Activated gamma-delta T cell treated with anti-CD3 and anti-CD28 coated beads, Interleukin-2, amount 50 U/mL, for 16 hours (primary cell): ENCODE data around the gene BARX2.
A peak's percentile ranks its signal among the peaks of the same experiment; 100 is the strongest.
"Not testable (repeated sequence)": the region's sequence is repeated elsewhere in the genome, so short reads cannot be mapped to it uniquely, and the experiment has no call there.

Experiments used
- DNase-seq: peaks from one replicate; pipeline ENCODE4 v3.0.0-alpha.2; 2020; ENCODE audit warnings: low read depth

BARX2 gene, protein sequence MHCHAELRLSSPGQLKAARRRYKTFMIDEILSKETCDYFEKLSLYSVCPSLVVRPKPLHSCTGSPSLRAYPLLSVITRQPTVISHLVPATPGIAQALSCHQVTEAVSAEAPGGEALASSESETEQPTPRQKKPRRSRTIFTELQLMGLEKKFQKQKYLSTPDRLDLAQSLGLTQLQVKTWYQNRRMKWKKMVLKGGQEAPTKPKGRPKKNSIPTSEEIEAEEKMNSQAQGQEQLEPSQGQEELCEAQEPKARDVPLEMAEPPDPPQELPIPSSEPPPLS

DNA sequence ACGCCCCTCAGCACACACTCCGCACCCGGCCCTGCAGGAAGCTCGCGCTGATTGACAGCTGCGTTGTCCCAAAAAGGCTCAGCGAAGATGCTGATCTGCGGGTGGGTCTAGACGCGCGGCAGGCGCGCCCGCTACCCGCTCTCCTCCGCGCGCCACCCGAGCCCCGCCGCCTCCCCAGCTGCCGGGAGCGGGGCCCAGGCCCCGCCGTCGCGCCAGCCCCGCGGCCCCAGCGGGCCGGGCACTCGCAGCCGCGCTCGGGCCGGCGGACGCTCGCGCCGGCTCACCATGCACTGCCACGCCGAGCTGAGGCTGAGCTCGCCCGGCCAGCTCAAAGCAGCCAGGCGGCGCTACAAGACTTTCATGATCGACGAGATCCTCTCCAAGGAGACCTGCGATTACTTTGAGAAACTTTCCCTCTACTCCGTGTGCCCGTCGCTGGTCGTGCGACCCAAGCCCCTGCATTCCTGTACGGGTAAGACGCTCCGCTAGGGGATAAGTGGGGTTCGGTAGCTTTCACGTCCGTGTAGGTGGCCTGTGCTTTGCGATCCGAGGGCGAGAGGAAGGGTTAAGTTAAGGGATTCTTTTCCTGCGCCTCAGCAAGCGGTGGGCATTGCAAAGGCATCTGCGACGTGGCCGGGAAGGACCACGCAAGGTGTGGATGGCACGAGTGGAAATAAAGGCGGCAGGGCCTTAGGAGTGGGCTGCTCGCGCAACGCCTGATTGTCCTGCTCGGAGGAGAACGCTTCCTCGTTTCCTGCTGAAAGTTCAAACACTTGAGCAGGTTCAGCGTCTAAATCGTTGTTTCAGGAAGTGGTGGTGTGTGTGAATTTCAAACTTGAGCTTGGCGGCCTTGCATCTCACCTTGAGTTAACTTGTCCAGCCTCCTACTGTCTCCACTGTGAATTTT, at the start of gene BARX2:
Gene BARX2 (plus strand): TSS at position 98 of the 907 bp plus-strand sequence. CDS start 188 bp downstream, at position 286.
- DNase-seq, result no peak

DNA sequence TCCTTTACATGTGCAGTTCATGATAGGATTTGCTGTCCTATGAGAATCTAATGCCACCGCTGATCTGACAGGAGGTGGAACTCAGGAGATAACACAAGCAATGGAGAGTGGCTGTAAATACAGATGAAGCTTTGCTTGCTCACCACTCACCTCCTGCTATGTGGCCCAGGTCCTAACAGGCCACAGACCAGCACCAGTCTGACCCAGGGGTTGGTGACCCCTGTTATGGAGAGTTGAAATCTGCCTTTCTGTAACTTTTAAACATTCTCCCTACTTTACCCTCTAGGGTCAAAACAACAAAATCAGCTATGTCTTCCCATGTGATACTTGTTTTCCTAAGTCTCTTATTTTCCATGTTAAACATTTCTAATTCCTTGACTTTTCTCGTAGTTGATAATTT, 48.7 kb upstream of the BARX2 start:
- DNase-seq, result no peak

DNA sequence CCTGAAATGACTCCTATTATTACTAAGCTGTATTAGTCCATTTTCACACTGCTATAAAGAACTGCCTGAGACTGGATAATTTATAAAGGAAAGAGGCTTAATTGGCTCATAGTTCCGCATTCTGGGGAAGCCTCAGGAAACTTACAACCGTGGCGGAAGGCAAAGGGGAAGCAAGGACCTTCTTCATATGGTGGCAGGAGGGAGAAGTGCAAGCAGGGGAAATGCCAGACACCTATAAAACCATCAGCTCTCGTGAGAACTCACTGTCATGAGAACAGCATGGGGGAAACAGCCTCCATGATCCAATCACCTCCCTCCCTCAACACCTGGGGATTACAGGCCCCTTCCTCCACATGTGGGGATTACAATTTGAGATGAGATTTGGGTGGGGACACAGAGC, 47.9 kb upstream of the BARX2 start:
- DNase-seq, result not testable (repeated sequence)

DNA sequence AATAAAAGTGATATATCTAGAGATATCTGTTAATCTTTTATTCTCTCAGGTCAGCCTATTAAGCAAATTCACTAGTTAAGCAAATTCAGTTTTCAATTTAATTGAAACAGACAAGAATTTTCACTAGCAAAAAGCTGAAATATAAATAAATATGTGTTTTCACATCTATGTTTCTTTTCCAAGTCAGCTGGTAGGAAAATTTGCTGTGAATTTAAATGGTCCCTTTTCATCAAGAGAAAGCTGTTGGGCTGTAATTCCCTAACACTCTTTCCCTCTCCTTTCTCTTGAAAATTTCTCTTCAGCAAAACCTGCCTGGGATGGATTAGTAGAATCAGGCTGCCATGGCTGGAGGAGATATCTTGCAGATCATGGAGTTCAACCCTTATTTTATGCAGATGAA, 46.9 kb upstream of the BARX2 start:
- no peak for DNase-seq

DNA sequence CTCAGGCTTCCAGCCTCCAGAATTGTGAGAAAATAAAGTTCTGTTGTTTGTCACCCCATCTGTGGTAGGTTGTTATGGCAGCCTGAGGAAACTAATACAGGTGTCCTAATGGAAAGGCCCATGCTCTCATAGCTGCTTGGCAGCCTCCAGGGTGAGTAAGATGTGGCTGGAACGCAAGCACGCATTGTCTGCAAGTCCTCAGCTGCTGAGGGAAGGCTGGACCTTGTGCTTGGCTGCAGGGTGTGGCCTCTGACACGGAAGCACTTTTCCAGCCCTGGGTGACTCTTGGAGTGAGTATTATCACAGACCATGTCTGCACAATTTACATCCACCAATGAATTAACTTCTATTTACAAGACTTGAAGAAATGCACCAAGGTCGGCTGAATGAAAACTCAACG, 44.4 kb upstream of the BARX2 start:
- no peak for DNase-seq

DNA sequence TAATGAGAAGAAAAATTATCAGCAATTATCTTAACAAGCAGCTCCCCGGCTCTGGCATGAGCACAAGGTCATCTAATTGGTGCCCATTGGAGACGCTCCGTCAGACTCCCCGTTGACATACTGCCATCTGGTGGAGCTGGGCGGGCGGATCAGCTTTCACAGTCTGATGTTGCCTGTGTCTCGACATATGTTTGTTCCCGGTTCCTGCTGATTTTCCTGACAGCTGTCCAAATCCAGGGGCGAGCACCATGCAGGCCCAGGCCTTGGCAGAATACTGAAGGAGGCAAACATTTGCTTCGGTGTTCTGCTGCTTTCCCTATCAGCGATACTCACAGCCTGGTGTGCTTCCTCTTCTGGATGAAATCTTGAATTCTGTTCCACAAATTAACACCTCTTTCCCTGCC, 43.8 kb upstream of the BARX2 start:
- DNase-seq, result peak; percentile 57

DNA sequence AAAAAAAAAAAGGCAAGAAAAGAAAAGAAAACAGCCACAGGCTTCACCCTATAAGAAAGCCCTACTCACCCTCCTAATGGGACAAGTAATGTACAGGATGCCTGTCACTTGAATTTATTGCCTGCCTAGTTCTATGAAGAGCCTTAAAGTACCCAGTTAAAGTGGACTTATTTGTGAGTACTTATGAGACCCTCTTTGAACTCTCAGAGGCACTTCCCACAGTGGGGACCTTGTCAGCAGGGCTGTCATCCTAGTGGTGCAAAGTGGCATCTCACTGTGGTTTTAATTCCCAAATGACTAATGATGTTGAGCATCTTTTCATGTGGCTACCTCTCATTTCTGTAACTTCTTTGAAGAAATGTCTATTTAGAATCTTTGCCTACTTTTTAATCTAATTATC, 41.8 kb upstream of the BARX2 start:
- no peak for DNase-seq

DNA sequence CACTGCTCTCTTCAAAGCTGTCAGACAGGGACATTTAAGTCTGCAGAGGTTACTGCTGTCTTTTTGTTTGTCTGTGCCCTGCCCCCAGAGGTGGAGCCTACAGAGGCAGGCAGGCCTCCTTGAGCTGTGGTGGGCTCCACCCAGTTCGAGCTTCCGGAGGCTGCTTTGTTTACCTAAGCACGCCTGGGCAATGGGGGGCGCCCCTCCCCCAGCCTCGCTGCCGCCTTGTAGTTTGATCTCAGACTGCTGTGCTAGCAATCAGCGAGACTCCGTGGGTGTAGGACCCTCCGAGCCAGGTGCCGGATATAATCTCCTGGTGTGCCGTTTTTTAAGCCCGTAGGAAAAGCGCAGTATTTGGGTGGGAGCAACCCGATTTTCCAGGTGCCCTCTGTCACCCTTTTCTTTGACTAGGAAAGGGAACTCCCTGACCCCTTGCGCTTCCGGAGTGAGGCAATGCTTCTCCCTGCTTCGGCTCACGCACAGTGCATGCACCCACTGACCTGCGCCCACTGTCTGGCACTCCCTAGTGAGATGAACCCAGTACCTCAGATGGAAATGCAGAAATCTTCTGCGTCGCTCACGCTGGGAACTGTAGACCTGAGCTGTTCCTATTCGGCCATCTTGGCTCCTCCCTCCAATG, 31.2 kb upstream of the BARX2 start:
- peak; percentile 2 for DNase-seq

DNA sequence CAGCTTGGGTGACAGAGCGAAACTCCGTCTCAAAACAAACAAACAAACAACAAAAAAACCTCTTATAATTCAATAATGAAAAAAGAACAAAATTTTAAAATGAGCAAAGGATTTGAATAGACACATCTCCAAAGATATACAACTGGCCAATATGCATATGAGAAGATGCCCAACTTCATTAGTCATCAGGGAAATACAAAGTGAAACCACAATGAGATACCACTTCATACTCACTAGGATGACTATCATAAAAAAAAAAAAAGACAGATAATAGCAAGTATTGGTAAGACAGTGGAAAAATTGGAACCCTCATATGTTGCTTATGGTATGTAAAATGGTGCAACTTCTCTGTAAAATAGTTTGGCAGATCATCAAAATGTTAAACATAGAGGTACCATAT, 28.7 kb upstream of the BARX2 start:
- no peak for DNase-seq

DNA sequence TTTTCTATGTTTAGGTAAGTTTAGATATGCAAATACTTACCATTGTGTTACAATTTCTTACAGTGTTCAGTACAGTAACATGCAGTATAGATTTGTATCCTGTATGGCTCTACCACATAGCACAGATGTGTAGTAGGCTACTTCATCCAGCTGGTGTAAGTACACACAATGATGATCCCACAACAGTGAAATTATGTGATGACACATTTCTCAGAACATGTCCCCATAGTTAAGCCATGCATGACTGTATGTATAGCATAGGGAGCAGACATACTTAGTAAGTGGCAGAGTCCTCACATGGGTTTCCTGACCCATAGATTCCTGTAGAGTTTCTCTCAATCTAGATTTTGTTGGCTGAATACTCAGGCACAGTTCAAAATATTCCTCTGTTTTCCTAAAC, 26.8 kb upstream of the BARX2 start:
- DNase-seq, result no peak

DNA sequence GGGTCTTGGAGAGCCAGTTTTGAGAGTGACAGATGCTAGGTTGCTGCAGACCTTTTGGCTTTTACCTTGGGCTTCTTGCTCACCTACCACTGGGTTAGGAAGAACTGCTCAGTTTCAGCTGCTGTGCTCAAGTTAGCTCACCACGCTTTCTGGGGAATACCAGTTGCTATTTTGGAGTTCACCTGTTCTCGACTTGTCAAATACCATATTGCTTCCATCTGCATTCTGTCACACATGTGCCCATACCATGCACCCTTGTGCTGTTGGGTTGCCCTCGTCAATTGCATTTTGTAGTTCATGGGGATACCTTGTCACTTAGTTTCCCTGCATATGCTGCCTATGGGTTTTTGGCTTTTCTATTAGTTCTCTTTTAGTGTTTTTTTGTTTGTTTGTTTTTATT, 23.0 kb upstream of the BARX2 start:
- DNase-seq, result no peak

DNA sequence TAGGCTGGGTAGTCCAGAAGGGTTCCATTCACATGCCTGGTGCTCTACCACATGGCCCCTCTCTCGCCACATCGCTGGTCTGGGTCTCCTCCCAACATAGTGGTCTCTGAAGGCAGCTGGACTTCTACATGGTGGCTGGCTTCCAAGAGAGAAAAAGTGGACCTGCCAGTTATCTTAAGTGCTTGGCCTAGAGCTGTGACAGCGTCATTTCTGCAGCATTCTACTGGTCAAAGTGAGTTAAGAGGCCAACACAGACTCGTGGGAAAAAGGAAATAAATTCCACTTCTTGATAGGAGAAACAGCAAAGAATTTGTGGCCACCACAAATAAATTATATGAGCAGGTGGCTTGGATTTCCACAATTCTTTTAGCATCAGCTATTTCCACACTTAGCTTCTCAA, 21.0 kb upstream of the BARX2 start:
- no peak for DNase-seq

DNA sequence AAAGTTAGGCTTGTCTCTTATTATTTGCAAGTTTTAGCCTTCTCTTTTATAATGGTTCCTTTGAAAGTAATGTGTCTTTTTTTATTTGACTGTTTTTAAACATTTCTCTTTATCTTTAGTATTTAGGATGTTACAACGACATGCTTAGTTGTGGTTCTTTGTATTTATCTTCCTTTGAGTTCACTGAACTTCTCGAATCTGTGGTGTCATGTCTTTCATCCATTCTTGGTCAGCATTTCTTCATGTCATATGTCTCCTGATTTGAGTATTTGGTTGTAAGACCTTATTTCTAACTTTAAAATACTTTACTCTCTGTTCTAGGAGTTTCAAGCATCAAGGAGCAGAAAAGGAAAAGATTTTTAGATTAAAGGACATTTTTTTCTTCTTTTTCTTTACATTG, 15.9 kb upstream of the BARX2 start:
- DNase-seq, result no peak

DNA sequence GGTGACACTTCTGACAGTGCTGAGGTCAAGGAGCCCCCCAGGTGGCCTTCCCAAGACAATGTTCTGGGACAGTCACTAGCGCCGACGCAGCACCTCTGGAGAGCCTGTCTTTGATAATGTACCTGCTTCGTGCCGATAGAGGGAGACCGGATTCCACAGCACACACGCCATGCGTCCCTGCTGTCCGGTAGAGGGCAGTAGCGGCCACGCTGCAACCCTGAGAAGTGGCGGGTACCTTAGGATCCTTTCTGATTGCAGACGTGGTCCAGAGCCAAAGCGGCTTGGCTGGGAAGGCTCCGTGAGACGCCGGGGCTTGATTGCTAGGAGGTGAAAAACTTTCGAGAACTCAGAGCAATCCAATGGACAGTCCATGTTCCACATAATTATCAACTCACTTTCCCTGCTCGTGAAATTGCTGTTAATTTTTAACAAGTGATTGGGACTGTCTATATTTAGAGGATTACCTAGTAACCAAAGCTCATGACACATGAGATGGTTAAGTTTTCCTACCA, 11.4 kb upstream of the BARX2 start:
- DNase-seq, result peak; percentile 56

DNA sequence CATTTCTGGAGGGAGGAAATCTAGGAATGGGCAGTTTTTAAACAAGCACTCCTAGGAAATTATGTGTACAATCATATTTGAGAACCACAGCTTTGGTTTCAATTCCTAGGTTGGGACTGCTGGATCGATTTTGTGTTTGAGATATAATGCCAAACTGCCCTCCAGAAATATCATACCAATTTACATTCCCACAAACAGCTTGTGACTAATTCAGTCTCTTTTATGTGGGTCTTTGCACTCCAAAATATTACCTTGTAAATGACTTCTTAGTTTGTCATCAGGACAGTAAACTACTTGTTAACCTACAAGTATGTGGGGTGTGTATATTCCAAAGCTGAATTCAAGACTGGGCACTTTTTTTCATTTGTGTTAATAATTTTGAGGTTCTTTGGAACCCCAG, 9.8 kb upstream of the BARX2 start:
- no peak for DNase-seq

DNA sequence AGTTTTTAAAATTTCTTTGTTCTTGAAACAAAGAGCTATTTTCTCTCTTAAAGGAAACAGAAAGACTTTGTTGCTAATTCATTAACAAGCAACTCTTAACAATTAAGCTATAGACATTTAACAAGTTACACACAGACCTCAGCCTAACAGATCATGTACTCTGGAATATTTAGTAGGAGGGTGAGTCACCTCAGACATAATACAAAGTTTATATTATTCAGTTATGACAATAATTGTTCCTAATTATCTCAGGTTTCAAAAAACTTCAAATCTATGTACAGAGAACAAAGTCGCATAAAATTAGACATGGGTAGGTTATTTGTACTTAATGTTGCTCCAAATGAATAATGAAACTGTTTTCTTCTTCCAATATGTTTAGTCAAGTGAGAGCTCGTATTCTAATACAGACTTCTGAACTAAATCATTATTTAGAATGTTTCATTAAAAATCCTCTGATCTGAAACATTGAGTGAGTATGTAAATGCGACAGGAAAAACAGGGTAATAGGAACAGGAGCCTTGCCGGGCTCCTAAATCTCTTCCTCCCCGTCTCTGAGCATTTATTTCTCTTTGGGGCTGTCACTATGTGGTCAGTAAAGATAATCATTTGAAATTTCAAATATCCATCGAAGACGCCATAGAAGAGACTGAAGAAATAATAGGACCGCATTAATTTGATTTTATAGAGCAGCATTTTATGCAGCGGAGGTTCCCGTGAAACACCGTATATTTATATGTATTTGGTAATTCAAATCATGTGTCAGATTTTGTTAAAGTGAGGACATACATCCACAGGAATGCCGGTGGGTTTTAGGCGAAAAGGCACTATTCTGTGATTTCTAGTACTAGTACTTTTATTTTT, 8.7 kb upstream of the BARX2 start:
- no peak for DNase-seq

DNA sequence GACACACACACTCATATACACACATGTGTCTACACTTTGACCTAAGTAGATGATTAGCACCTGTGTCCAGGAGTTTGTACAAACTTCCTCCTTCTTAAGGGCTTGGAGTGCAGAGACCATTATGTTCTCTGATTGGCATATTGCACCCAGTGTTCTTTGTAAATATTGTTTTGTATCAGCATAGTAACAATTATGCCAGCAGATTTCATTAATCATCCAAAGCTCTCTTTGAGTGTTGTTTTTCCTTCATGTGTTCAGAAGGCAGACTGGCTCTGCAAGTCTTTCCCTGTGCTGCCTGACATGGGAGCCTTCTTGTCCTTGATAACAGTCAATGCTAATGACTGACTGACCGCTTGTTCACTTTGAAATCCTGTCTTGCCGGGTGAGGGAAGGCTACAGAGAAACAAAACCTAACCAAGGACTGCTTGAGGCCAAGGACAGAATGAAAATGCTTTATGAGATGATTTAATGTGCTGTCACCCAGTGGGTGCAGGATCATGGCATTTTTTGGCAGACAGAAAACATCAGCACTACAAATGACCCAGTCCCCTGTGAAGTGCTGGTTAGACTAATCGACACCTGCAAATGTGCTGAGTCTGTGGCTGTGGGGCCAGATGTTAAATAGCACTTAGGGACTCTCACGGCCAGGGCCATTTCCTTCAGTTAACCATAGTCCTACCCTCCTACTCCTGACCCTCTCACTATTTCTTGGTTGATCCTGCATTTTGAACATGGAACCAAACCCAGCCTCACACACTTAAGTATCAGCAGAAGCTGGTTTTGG, 6.6 kb upstream of the BARX2 start:
- DNase-seq, result no peak

DNA sequence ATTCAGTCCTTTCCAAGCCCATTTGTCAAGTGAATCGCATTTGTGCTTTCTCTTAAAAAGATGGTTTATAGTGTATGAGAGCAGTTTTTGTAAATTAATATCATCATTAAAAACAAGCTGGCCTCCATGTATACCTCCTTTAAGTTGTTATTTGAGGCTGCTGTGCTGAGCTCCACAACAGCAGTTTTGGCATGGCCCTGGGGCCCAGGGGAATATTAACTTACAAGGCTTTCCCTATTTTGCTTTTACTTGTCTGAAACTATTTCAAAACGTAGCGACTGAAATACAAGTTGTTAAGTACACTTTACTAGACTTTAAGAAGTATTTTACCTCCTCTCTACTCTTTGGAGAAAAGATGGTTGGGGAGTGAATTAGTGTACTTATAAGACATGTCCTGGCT, 4.9 kb upstream of the BARX2 start:
- no peak for DNase-seq

DNA sequence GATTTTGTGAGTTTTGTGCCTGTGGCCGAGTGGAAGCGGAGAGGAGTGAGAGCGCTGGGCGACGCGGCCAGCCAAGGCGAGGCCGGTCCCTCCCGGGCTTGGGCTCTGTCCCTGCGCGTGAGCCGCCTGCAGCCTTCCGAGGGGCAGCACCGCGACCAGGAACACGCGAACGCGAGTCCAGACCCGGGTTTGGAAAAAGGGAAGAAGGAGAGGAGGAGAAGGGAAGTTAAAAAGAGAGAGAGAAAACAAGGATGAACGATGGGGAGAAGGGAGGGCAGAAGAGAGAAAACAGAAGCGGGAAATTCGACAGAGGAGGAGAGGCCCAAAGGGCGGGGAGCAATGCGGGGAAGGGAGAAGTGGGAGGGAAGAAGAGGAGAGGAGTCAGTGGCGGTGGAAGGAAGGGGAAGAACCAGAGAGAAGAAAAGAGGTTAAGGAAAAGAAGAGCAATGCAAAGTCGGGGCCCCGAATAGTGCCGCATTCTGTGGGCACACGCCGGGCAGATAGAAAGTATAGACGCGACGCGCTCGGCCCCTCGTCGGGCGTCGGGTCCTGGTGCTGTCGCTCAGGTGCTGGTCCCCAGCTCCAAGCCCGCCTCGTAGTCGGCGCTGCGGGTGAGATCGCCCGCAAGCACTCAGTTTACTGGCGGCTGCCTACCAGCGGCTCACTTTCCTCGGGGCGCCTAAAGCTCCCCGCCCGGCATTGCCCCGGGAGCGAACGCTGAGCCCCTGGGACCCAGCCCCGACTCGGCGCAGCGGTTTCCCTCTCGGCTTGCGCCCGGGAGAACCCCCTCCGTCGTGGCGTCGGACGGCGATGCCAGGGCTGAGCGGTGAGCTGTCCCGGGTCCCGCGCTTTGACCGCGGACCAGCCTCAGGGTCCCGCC, 2.8 kb upstream of the BARX2 start:
- no peak for DNase-seq

DNA sequence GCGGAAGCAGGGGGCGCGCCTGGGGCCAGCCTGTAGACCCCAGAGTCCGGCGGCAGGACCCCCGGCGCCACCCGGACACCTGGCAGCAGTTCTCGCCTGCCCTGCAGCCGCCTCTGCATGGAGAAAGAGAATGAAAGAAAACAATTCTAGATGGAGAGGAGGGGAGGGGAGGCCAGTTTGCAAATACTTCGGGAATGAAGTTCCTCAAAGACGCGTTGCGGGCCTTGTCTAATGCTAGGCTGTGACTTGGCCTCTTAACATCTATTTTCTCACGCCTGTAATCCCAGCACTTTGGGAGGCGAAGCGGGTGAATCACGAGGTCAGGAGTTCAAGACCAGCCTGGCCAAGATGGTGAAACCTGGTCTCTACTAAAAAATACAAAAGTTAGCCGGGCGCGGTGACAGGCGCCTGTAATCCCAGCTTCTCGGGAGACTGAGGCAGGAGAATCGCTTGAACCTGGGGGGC, 2.1 kb upstream of the BARX2 start:
- DNase-seq, result no peak
